ENCODE measurements around the gene FAM156B.
"Not testable (repeated sequence)": the region's sequence is repeated elsewhere in the genome, so short reads cannot be mapped to it uniquely, and the experiment has no call there.

Gene FAM156B

DNA sequence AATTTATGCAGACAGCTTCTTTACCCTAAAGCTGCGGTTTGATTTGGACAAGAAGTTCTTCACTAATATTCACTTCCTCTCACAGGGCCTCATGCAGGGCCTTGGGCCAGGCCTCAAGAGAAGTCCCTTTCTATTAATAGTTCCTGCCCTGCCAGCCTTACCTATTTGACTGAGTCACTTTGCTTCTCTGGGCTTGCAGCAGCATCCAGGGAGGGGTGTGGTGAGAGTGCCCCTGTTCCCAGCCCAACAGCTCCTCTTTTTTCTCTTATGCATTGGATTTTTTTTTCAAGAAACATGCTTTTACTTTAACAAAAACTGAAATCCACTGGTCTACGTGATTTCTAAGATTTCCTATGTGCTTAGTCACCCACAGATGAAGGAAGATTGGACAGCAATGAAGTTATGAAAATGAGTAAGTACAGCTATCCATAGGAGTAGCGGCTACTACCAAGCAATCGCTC, 26.7 kb downstream of the FAM156B start:
- no peaks in the 10 kb centered on the region for H3K4me1 ChIP-seq (ENCODE audit: control insufficient read depth, insufficient read depth, low read length)
- H3K36me3 ChIP-seq (ENCODE audit: control insufficient read depth in 2 of 2, insufficient read depth in 1 of 2, low read length in 2 of 2): no peaks in the 10 kb centered on the region
- CTCF ChIA-PET: interaction anchor here (0.5 to 0.7 kb wide), 2 partner anchors 10 to 87 kb away, joined by 3 read pairs; no protein-coding TSS in a partner anchor
- no peak overlapping the region for H3K4me3 ChIP-seq (ENCODE audit: low read depth, low read length)
- POLR2A ChIA-PET: interaction anchor here (1.5 kb wide), 1 partner anchor 11 kb away, joined by 6 read pairs; no protein-coding TSS in a partner anchor
- TF ChIP-seq, protein P1, sequence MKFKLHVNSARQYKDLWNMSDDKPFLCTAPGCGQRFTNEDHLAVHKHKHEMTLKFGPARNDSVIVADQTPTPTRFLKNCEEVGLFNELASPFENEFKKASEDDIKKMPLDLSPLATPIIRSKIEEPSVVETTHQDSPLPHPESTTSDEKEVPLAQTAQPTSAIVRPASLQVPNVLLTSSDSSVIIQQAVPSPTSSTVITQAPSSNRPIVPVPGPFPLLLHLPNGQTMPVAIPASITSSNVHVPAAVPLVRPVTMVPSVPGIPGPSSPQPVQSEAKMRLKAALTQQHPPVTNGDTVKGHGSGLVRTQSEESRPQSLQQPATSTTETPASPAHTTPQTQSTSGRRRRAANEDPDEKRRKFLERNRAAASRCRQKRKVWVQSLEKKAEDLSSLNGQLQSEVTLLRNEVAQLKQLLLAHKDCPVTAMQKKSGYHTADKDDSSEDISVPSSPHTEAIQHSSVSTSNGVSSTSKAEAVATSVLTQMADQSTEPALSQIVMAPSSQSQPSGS (tag by site-specific recombination; IDR thresholded peaks at IDR 0.05; ENCODE audit: low read depth): no peak
- TF ChIP-seq BCL11A (tag by site-specific recombination; IDR thresholded peaks at IDR 0.05; ENCODE audit: low read depth) (no peak), ZNF548 (tag by site-specific recombination; IDR thresholded peaks at IDR 0.05) (no peak), PRDM1 (tag by site-specific recombination; IDR thresholded peaks at IDR 0.05) (no peak), ZIC2 (tag by site-specific recombination; IDR thresholded peaks at IDR 0.05) (no peak), KLF7 (tag by site-specific recombination; IDR thresholded peaks at IDR 0.05; ENCODE audit: borderline replicate concordance) (no peak), ZNF335 (tag by site-specific recombination; conservative IDR thresholded peaks at IDR 0.05) (no peak), KLF1 (tag by site-specific recombination; IDR thresholded peaks at IDR 0.05) (no peak), HOXC10 (CRISPR knock-in tag; IDR thresholded peaks at IDR 0.05) (no peak), ZNF121 (tag by site-specific recombination; IDR thresholded peaks at IDR 0.05) (no peak), ZNF202 (tag by site-specific recombination; IDR thresholded peaks at IDR 0.05; ENCODE audit: borderline replicate concordance) (no peak), ZNF133 (tag by site-specific recombination; IDR thresholded peaks at IDR 0.05) (no peak), ZNF324 (tag by site-specific recombination; IDR thresholded peaks at IDR 0.05) (no peak)
- TF ChIP-seq, protein P2, sequence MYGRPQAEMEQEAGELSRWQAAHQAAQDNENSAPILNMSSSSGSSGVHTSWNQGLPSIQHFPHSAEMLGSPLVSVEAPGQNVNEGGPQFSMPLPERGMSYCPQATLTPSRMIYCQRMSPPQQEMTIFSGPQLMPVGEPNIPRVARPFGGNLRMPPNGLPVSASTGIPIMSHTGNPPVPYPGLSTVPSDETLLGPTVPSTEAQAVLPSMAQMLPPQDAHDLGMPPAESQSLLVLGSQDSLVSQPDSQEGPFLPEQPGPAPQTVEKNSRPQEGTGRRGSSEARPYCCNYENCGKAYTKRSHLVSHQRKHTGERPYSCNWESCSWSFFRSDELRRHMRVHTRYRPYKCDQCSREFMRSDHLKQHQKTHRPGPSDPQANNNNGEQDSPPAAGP (tag by site-specific recombination; IDR thresholded peaks at IDR 0.05): no peak
- TF ChIP-seq, protein P3, sequence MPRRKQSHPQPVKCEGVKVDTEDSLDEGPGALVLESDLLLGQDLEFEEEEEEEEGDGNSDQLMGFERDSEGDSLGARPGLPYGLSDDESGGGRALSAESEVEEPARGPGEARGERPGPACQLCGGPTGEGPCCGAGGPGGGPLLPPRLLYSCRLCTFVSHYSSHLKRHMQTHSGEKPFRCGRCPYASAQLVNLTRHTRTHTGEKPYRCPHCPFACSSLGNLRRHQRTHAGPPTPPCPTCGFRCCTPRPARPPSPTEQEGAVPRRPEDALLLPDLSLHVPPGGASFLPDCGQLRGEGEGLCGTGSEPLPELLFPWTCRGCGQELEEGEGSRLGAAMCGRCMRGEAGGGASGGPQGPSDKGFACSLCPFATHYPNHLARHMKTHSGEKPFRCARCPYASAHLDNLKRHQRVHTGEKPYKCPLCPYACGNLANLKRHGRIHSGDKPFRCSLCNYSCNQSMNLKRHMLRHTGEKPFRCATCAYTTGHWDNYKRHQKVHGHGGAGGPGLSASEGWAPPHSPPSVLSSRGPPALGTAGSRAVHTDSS (tag by site-specific recombination; IDR thresholded peaks at IDR 0.05): no peak
- H3K9me3 ChIP-seq (ENCODE audit: control insufficient read depth, insufficient read depth, low read depth, low read length): no peaks in the 10 kb centered on the region
- no peak overlapping the region for H3K27ac ChIP-seq (ENCODE audit: extremely low read depth, low read depth, low read length)

DNA sequence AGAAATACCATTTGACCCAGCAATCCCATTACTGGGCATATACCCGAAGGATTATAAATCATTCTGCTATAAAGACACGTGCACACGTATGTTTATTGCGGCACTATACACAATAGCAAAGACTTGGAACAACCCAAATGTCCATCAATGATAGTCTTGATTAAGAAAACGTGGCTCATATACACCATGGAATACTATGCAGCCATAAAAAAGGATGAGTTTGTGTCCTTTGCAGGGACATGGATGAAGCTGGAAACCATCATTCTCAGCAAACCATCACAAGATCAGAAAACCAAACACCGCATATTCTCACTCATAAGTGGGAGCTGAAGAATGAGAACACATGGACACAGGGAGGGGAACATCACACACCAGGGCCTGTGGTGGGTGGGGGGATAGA, 33.1 kb downstream of the FAM156B start:
- H3K4me3 ChIP-seq (ENCODE audit: low read depth, low read length); H3K9me3 ChIP-seq (ENCODE audit: control insufficient read depth, insufficient read depth, low read depth, low read length); H3K4me1 ChIP-seq (ENCODE audit: control insufficient read depth, insufficient read depth, low read length); POLR2A ChIA-PET; CTCF ChIA-PET; H3K27ac ChIP-seq (ENCODE audit: extremely low read depth, low read depth, low read length); H3K36me3 ChIP-seq (ENCODE audit: control insufficient read depth in 2 of 2, insufficient read depth in 1 of 2, low read length in 2 of 2): not testable (repeated sequence)
- TF ChIP-seq ZNF146 (tag by site-specific recombination; IDR thresholded peaks at IDR 0.05): peak; percentile 94

DNA sequence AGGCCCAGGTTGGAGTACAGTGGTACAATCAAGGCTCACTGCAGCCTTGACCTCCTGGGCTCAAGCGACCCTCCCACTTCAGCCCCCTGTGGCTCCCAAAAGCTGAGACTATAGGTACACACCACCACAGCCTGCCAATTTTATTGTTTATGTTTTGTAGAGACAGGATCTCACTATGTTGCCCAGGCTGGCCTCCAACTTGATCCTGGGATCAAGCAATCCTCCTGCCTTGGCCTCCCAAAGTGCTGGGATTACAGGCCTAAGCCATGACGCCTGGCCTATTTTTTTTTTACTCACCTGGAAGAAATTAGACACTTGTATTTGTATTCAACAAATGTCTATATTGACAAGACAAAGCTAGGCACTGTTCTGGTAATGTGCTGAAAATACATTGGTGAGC, 36.1 kb downstream of the FAM156B start:
- H3K27ac ChIP-seq (ENCODE audit: extremely low read depth, low read depth, low read length): no peak overlapping the region
- H3K36me3 ChIP-seq (ENCODE audit: control insufficient read depth in 2 of 2, insufficient read depth in 1 of 2, low read length in 2 of 2): no peaks in the 10 kb centered on the region
- H3K4me1 ChIP-seq (ENCODE audit: control insufficient read depth, insufficient read depth, low read length): no peaks in the 10 kb centered on the region
- CTCF ChIA-PET: interaction anchor here (0.7 to 1.2 kb wide), 2 partner anchors 9 to 1687 kb away, joined by 3 read pairs; no protein-coding TSS in a partner anchor
- POLR2A ChIA-PET: no interaction called here
- no peak overlapping the region for H3K4me3 ChIP-seq (ENCODE audit: low read depth, low read length)
- TF ChIP-seq YY1 (tag by site-specific recombination; IDR thresholded peaks at IDR 0.05) (no peak), REPIN1 (tag by site-specific recombination; IDR thresholded peaks at IDR 0.05; ENCODE audit: low read depth) (no peak), ZNF433 (tag by site-specific recombination; IDR thresholded peaks at IDR 0.05; ENCODE audit: low read depth) (no peak), ZNF121 (tag by site-specific recombination; IDR thresholded peaks at IDR 0.05) (peak; percentile 64; the same call in 1 of the 2 replicates), ZNF561 (tag by site-specific recombination; IDR thresholded peaks at IDR 0.05; ENCODE audit: borderline replicate concordance) (no peak)
- TF ChIP-seq, protein P4, sequence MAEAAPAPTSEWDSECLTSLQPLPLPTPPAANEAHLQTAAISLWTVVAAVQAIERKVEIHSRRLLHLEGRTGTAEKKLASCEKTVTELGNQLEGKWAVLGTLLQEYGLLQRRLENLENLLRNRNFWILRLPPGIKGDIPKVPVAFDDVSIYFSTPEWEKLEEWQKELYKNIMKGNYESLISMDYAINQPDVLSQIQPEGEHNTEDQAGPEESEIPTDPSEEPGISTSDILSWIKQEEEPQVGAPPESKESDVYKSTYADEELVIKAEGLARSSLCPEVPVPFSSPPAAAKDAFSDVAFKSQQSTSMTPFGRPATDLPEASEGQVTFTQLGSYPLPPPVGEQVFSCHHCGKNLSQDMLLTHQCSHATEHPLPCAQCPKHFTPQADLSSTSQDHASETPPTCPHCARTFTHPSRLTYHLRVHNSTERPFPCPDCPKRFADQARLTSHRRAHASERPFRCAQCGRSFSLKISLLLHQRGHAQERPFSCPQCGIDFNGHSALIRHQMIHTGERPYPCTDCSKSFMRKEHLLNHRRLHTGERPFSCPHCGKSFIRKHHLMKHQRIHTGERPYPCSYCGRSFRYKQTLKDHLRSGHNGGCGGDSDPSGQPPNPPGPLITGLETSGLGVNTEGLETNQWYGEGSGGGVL (tag by site-specific recombination; IDR thresholded peaks at IDR 0.05): no peak
- TF ChIP-seq, protein P5, sequence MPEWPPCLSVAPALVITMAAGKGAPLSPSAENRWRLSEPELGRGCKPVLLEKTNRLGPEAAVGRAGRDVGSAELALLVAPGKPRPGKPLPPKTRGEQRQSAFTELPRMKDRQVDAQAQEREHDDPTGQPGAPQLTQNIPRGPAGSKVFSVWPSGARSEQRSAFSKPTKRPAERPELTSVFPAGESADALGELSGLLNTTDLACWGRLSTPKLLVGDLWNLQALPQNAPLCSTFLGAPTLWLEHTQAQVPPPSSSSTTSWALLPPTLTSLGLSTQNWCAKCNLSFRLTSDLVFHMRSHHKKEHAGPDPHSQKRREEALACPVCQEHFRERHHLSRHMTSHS (tag by site-specific recombination; IDR thresholded peaks at IDR 0.05): no peak
- H3K9me3 ChIP-seq (ENCODE audit: control insufficient read depth, insufficient read depth, low read depth, low read length): no peaks in the 10 kb centered on the region

Data from HEK293 (cell line).